ENCODE data around the gene FNTB. TPM values are rescaled to one million over a fixed set of nuclear protein-coding genes. Genes with fewer than 3 reads are reported as not detected.

The FNTB gene
- total RNA-seq, 2 experiments from 2014 or later: 7.5 to 7.9 TPM

DNA sequence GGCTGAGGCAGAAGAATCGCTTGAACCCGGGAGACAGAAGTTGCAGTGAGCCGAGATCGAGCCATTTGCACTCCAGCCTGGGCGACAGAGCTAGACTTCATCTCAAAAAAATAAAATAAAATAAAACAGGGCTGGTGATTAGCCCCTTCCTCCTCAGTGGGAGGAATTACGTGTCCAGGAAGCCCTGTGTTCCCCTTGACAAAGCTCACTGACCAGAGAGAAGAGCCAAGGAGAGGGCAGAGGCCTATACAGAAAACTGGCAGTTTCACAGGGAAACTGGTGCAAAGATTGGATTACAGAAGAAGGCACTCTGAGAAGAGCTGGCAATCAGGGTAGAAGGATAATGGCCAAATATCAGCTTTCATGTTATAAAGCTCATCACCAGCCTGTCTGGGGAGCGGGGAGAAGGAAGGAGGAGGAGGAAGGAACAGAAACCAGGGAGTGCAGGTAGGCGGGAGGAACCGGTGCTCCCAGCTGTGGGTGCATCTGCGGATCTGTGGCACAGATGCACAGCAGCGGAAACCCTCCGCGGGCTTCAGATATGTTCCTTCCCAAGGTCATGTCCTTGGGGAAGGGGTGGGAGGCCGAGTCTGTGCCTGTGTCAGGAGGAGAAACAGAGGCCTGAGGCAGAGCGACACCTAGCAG is 21.2 kb upstream of the FNTB start:
- ChIA-PET POLR2A (no interaction called here), CTCF (no interaction called here)
- no peak overlapping the region for H3K4me3 ChIP-seq (ENCODE audit: low read length)
- H3K27ac ChIP-seq (ENCODE audit: low read depth in 1 of 2, low read length in 2 of 2): no peak overlapping the region
- no peak overlapping the region for H3K4me3 Mint-ChIP-seq
- no peaks in the 10 kb centered on the region for H3K4me1 ChIP-seq (ENCODE audit: insufficient read depth, low read length)
- H3K27me3 Mint-ChIP-seq: no peaks in the 10 kb centered on the region
- no peaks in the 10 kb centered on the region for H3K9me3 Mint-ChIP-seq
- DNase-seq (no peak), ATAC-seq (ENCODE audit: poor library complexity) (no peak)
- intact Hi-C loops (cut with DNase I, micrococcal nuclease): no loop called here
- H3K27me3 ChIP-seq (ENCODE audit: control insufficient read depth in 1 of 2, insufficient read depth in 2 of 2, low read length in 2 of 2): no peaks in the 10 kb centered on the region
- peaks cover 13% of the 10 kb centered on the region for H3K4me1 Mint-ChIP-seq (ENCODE audit: low read depth)
- H3K36me3 ChIP-seq (ENCODE audit: insufficient read depth, low read length): no peaks in the 10 kb centered on the region
- no peaks in the 10 kb centered on the region for H3K36me3 Mint-ChIP-seq (ENCODE audit: low read depth)
- no peak overlapping the region for H3K27ac Mint-ChIP-seq
- no peaks in the 10 kb centered on the region for H3K9me3 ChIP-seq (ENCODE audit: control insufficient read depth in 1 of 2, insufficient read depth in 1 of 2, low read length in 2 of 2)
- TF ChIP-seq, protein P1, sequence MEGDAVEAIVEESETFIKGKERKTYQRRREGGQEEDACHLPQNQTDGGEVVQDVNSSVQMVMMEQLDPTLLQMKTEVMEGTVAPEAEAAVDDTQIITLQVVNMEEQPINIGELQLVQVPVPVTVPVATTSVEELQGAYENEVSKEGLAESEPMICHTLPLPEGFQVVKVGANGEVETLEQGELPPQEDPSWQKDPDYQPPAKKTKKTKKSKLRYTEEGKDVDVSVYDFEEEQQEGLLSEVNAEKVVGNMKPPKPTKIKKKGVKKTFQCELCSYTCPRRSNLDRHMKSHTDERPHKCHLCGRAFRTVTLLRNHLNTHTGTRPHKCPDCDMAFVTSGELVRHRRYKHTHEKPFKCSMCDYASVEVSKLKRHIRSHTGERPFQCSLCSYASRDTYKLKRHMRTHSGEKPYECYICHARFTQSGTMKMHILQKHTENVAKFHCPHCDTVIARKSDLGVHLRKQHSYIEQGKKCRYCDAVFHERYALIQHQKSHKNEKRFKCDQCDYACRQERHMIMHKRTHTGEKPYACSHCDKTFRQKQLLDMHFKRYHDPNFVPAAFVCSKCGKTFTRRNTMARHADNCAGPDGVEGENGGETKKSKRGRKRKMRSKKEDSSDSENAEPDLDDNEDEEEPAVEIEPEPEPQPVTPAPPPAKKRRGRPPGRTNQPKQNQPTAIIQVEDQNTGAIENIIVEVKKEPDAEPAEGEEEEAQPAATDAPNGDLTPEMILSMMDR (IDR thresholded peaks at IDR 0.05): no peak

DNA sequence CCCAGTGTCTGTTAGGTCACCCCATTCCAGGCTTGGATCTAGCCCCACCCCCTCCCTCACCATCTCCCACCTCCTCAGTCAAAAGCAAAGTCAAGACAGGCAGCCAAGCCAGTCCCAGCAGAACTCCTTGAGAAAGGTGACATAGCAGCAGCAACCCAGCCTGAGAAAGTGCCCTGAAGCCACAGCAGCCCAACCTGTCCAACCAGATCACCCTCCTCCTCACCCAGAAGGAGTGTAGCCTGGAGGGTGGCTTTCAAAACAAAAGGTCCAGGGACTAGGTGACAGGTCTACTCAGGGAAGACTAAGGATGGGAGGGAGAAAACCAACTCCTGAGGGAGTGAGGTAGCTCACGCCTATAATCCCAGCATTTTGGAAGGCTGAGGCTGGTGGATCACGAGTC is 19.7 kb upstream of the FNTB start:
- ATAC-seq (ENCODE audit: poor library complexity): no peak
- POLR2A ChIA-PET: no interaction called here
- no peaks in the 10 kb centered on the region for H3K36me3 ChIP-seq (ENCODE audit: insufficient read depth, low read length)

DNA sequence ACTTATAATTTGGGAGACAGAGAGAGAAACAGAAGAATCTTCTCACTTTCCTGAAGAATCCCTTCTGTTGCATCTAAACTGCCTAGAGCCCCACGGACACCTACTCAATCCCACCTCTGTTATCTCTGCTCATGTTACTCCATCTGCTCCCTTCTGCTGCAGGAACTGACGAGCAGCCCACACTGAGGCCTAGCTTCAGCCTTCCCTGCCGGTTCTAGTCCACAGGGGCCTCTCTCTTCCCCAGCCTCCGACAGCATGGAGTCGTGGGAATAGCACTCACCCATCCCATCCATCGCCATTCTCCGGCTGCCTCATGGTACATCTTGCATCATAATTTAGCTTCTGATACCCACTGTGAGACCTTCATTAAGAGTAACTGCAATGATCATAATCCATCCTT is 18.5 kb upstream of the FNTB start:
- POLR2A ChIA-PET: interaction anchor here (1.3 kb wide), 1 partner anchor 18 kb away, joined by 3 read pairs; the partner anchor contains the start of gene FNTB
- H3K9me3 ChIP-seq (ENCODE audit: control insufficient read depth in 1 of 2, insufficient read depth in 1 of 2, low read length in 2 of 2): no peaks in the 10 kb centered on the region
- H3K36me3 ChIP-seq (ENCODE audit: insufficient read depth, low read length): no peaks in the 10 kb centered on the region
- intact Hi-C loops (cut with DNase I, micrococcal nuclease): no loop called here
- ATAC-seq (ENCODE audit: poor library complexity): no peak
- H3K4me3 ChIP-seq (ENCODE audit: low read length): no peak overlapping the region
- H3K27ac ChIP-seq (ENCODE audit: low read depth in 1 of 2, low read length in 2 of 2): no peak overlapping the region
- H3K27ac Mint-ChIP-seq: no peak overlapping the region
- CTCF ChIA-PET: no interaction called here
- H3K4me3 Mint-ChIP-seq: no peak overlapping the region
- H3K4me1 ChIP-seq (ENCODE audit: insufficient read depth, low read length): peaks cover 19% of the 10 kb centered on the region
- no peaks in the 10 kb centered on the region for H3K36me3 Mint-ChIP-seq (ENCODE audit: low read depth)
- peaks cover 28% of the 10 kb centered on the region for H3K4me1 Mint-ChIP-seq (ENCODE audit: low read depth)
- no peaks in the 10 kb centered on the region for H3K9me3 Mint-ChIP-seq
- DNase-seq: no peak
- no peaks in the 10 kb centered on the region for H3K27me3 ChIP-seq (ENCODE audit: control insufficient read depth in 1 of 2, insufficient read depth in 2 of 2, low read length in 2 of 2)
- no peaks in the 10 kb centered on the region for H3K27me3 Mint-ChIP-seq
- TF ChIP-seq, protein P1 (IDR thresholded peaks at IDR 0.05): no peak

More for the DNA sequence above, 19.7 kb upstream of the FNTB start:
- CTCF ChIA-PET: no interaction called here
- no peak for DNase-seq
- Mint-ChIP-seq H3K36me3 (ENCODE audit: low read depth) (no peaks in the 10 kb centered on the region), H3K27me3 (no peaks in the 10 kb centered on the region), H3K4me3 (no peak overlapping the region), H3K27ac (no peak overlapping the region), H3K4me1 (ENCODE audit: low read depth) (peaks cover 23% of the 10 kb centered on the region), H3K9me3 (no peaks in the 10 kb centered on the region)
- TF ChIP-seq, protein P1 (IDR thresholded peaks at IDR 0.05): no peak
- Histone ChIP-seq H3K4me1 (ENCODE audit: insufficient read depth, low read length) (peaks cover 12% of the 10 kb centered on the region), H3K9me3 (ENCODE audit: control insufficient read depth in 1 of 2, insufficient read depth in 1 of 2, low read length in 2 of 2) (no peaks in the 10 kb centered on the region), H3K27ac (ENCODE audit: low read depth in 1 of 2, low read length in 2 of 2) (no peak overlapping the region), H3K27me3 (ENCODE audit: control insufficient read depth in 1 of 2, insufficient read depth in 2 of 2, low read length in 2 of 2) (no peaks in the 10 kb centered on the region), H3K4me3 (ENCODE audit: low read length) (no peak overlapping the region)
- intact Hi-C loops (cut with DNase I, micrococcal nuclease): no loop called here
